Retinal pigment epithelial cell (primary cell): ENCODE results near the gene ARHGEF38.

Experiments used
- DNase-seq: peaks from one replicate; pipeline ENCODE4 v3.0.0-alpha.2; 2010; ENCODE audit warnings: low read depth
- H3K4me3 ChIP-seq: 2 replicates; pipeline ENCODE4 v1.5.1; 2011; ENCODE audit warnings: mild to moderate bottlenecking, low read length, control low read depth, moderate library complexity
- TF ChIP-seq, protein P1 (sequence below): conservative IDR thresholded peaks from 2 replicates; pipeline ENCODE4 v1.5.1; 2011; ENCODE audit warnings: low read depth, low read length, control low read depth, inconsistent platforms

Gene ARHGEF38, protein sequence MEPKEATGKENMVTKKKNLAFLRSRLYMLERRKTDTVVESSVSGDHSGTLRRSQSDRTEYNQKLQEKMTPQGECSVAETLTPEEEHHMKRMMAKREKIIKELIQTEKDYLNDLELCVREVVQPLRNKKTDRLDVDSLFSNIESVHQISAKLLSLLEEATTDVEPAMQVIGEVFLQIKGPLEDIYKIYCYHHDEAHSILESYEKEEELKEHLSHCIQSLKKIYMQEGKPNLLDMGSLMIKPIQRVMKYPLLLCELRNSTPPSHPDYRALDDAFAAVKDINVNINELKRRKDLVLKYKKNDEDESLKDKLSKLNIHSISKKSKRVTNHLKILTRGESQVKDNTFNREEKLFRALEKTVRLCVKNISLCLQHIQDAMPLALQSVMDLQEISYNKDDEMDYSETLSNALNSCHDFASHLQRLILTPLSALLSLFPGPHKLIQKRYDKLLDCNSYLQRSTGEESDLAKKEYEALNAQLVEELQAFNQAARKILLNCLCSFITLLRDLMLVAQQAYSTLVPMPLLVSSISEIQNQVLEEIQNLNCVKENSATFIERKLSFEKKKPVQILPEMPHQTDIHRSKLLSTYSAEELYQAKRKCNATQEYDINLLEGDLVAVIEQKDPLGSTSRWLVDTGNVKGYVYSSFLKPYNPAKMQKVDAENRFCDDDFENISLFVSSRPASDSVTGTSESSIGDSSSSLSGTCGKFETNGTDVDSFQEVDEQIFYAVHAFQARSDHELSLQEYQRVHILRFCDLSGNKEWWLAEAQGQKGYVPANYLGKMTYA

DNA sequence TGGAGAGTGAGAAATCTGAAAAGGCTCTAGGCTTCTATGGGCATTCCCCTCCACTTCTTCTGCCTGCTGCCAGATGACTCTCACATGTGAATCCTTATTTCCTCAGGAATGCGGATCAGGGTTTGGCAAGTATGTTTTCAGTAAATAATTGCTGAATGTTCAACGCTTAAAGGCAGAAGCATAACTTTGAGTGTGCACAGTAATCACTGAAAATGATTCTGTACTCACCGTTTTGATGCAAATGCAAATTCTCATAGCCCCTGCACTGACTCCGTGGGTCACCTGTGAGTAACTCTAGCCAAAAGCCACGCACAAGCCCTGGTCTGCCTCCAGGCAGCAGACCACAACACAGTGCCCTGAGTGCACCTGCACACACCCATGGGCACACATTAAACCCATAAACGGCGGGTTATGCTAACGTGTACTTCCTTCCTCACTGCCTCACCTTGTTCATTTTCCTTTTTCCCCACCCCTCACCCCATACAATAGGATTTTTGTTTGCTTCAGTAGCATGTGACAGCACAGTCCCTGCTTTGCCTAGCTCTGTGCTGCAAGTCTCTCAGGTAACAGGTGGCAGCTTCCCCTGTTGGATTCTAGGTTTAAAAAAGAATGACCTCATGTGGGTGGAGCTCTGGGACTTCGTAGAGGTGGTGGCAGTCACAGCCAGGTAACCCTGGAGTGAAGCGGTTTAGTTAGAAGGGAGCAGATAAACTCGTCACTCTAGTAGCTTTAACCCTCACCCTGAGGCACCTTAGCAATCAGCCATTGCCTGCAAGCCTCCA, at the start of gene ARHGEF38:
Gene ARHGEF38 (plus strand): TSS at position 656 of the 782 bp plus-strand sequence. CDS start 146 bp downstream, outside the sequence.
- TF ChIP-seq, protein P1, sequence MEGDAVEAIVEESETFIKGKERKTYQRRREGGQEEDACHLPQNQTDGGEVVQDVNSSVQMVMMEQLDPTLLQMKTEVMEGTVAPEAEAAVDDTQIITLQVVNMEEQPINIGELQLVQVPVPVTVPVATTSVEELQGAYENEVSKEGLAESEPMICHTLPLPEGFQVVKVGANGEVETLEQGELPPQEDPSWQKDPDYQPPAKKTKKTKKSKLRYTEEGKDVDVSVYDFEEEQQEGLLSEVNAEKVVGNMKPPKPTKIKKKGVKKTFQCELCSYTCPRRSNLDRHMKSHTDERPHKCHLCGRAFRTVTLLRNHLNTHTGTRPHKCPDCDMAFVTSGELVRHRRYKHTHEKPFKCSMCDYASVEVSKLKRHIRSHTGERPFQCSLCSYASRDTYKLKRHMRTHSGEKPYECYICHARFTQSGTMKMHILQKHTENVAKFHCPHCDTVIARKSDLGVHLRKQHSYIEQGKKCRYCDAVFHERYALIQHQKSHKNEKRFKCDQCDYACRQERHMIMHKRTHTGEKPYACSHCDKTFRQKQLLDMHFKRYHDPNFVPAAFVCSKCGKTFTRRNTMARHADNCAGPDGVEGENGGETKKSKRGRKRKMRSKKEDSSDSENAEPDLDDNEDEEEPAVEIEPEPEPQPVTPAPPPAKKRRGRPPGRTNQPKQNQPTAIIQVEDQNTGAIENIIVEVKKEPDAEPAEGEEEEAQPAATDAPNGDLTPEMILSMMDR = no peak
- no peak for DNase-seq
- peak within 1 kb of the TSS; percentile 19 for H3K4me3 ChIP-seq

DNA sequence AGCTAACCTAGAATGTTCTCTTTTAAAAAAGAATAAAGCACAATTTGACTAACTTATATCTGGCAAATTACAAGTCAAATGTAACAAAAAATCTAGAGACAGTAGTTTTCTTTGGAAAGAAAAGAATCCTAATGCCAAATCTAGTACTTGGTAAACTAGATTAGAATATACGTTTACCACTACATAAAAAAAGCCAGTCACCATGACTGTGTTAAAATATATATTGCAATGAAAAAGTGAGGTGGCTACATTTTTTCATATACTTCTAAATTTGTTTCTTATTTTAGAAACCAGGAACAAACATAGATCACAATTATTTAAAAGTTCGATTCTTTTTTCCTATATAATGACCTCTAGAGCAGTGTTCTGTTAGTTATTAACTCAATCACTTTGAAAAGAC, 48.9 kb upstream of the ARHGEF38 start:
- no peak overlapping the region for H3K4me3 ChIP-seq
- DNase-seq = no peak
- TF ChIP-seq, protein P1 = no peak

DNA sequence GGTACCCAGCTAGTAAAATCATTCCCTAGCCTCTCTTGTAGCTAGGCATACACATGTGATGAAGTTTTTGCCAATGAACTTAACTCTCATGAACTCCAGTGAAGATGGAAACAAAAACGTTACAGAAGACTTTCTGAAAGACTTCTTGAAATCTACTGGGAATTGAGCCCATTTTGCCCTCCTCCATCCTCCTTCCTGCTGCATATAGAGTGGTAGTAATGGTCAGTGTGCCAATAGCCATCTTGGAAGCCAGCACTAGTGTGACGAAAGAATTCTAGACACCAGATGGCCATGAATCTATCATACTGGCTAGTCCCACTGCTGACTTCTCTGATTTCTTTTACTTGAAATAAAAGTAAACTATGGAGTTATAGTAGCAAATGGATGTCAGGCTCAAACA, 47.7 kb upstream of the ARHGEF38 start:
- TF ChIP-seq, protein P1 = no peak
- DNase-seq = no peak
- no peak overlapping the region for H3K4me3 ChIP-seq

DNA sequence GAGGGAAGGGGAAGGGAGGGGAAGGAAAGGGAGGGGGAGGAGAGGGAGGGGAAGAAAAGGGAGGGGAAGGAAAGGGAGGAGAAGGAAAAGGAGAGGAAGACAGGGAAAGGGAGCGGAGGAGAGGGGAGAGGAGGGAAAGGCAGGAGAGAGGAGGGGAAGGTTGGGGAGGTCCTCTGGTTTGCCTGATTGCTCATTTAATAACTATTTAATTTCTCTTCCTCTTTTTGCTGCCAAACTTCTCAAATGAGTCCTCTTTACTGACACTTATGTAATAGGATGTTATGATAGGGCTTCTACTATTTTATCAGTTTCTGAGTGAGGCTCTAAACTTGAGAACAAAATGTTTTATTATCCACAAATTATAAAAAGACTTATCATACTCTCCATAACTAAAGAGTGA, 43.1 kb upstream of the ARHGEF38 start:
- TF ChIP-seq, protein P1 = no peak
- no peak for DNase-seq
- no peak overlapping the region for H3K4me3 ChIP-seq

DNA sequence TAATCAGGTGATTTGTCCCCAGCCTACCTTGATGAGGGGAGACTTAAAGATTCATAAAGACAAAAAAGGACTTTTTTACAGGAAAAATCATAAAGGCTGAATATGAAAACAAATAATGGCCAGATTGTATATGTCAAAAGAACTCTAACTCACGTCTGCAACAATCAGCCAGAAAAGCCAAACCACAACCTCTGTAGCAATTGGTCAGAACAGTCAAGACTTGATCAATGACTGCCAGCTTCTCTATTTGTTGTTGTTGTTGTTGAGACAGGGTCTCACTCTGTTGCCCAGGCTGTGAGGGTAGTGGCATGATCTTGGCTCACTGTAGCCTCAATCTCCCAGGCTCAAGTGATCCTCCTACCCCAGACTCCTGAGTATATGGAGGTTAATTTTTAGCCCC, 42.7 kb upstream of the ARHGEF38 start:
- TF ChIP-seq, protein P1 = no peak
- no peak for DNase-seq

DNA sequence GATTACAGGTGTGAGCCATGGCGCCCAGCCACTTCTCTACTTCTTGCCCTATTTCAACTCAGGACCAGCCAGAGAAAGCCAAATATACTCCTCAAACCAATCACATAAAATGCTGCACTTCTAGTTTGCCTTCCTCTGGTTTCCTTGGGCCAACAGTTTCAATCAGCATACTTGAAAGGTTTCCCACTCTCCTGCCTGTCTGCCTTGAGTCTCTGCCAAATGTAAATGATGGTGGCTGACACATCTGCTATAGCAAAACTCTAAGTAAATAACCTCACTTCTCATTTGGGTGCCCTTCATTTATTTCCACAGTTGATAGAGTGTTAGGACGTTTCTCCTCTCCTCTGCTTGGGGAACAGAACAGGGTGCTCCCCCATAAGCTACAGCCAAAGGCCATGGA, 42.2 kb upstream of the ARHGEF38 start:
- TF ChIP-seq, protein P1 = no peak
- no peak for DNase-seq
- H3K4me3 ChIP-seq = no peak overlapping the region

More for the DNA sequence above, 42.7 kb upstream of the ARHGEF38 start:
- H3K4me3 ChIP-seq = no peak overlapping the region
